ENCODE data around the gene CDH1. TPM values are rescaled to one million over a fixed set of nuclear protein-coding genes. Genes with fewer than 3 reads are reported as not detected.

The CDH1 gene
- total and polyA plus RNA-seq, 10 donors = 5.2 to 35.9 (median 10.9) TPM

- intact Hi-C loops (cut with DNase I; ENCODE audit: low total_unique reads) = no loop called here
- H3K9me3 ChIP-seq = no peaks in the 10 kb centered on the region
- H3K36me3 ChIP-seq = no peaks in the 10 kb centered on the region
- no peaks in the 10 kb centered on the region for H3K27me3 ChIP-seq (replicated peaks in 1 of 7)
- no peak overlapping the region for H3K27ac ChIP-seq
- no peak for DNase-seq
- no peak for TF ChIP-seq POLR2A (IDR thresholded peaks at IDR 0.05)
- no peak for TF ChIP-seq POLR2AphosphoS5 (IDR thresholded peaks at IDR 0.05)
- no peak for TF ChIP-seq CTCF (IDR thresholded peaks at IDR 0.05 in 8 of 11, conservative IDR thresholded peaks at IDR 0.05 in 3 of 11)
- H3K4me3 ChIP-seq = no peak overlapping the region
- peaks cover 0 to 8% (median 0%) of the 10 kb centered on the region in 6 donors for H3K4me1 ChIP-seq
- 86 to 94% (median 90%) methylated on average over 11 of the region's 11 CpGs for WGBS, 5 donors
Observed at GRCh38 chr16:68772030-68772681, 35.1 kb downstream of the CDH1 start.

GRCh38 chr16:68772871-68773270, 35.8 kb downstream of the CDH1 start:
- H3K4me1 ChIP-seq = peaks cover 0 to 9% (median 0%) of the 10 kb centered on the region in 6 donors

GRCh38 chr16:68774982-68775634, 38.0 kb downstream of the CDH1 start:
- 80 to 86% (median 84%) methylated on average over 7 of the region's 7 CpGs for WGBS, 5 donors
- H3K4me1 ChIP-seq = peaks cover 0 to 21% (median 0%) of the 10 kb centered on the region in 6 donors
- no peak for TF ChIP-seq POLR2A (IDR thresholded peaks at IDR 0.05)
- no peak for TF ChIP-seq POLR2AphosphoS5 (IDR thresholded peaks at IDR 0.05)
- TF ChIP-seq CTCF (IDR thresholded peaks at IDR 0.05 in 8 of 11, conservative IDR thresholded peaks at IDR 0.05 in 3 of 11) = no peak

More at GRCh38 chr16:68772871-68773270, 35.8 kb downstream of the CDH1 start:
- TF ChIP-seq CTCF (IDR thresholded peaks at IDR 0.05 in 8 of 11, conservative IDR thresholded peaks at IDR 0.05 in 3 of 11) = no peak
- TF ChIP-seq POLR2AphosphoS5 (IDR thresholded peaks at IDR 0.05) = no peak
- no peak for TF ChIP-seq POLR2A (IDR thresholded peaks at IDR 0.05)
- Histone ChIP-seq H3K27ac (no peak overlapping the region), H3K27me3 (replicated peaks in 1 of 7) (no peaks in the 10 kb centered on the region), H3K36me3 (no peaks in the 10 kb centered on the region), H3K9me3 (no peaks in the 10 kb centered on the region), H3K4me3 (no peak overlapping the region)
- DNase-seq = no peak
- 89 to 98% (median 94%) methylated on average over 2 of the region's 2 CpGs for WGBS, 5 donors
- intact Hi-C loops (cut with DNase I; ENCODE audit: low total_unique reads) = no loop called here

GRCh38 chr16:68776821-68777485, 39.9 kb downstream of the CDH1 start:
- WGBS, 5 donors = 42 to 69% (median 62%) methylated on average over 6 of the region's 6 CpGs
- Histone ChIP-seq H3K4me1 (peaks cover 0 to 23% (median 1%) of the 10 kb centered on the region in 6 donors), H3K36me3 (no peaks in the 10 kb centered on the region), H3K27ac (no peak overlapping the region), H3K27me3 (replicated peaks in 1 of 7) (peaks cover 0 to 5% (median 0%) of the 10 kb centered on the region in 7 donors), H3K4me3 (no peak overlapping the region), H3K9me3 (no peaks in the 10 kb centered on the region)
- intact Hi-C loops (cut with DNase I; ENCODE audit: low total_unique reads) = no loop called here
- DNase-seq = no peak
- TF ChIP-seq POLR2AphosphoS5 (IDR thresholded peaks at IDR 0.05) (no peak), POLR2A (IDR thresholded peaks at IDR 0.05) (no peak), CTCF (IDR thresholded peaks at IDR 0.05 in 8 of 11, conservative IDR thresholded peaks at IDR 0.05 in 3 of 11) (no peak)

More at GRCh38 chr16:68774982-68775634, 38.0 kb downstream of the CDH1 start:
- intact Hi-C loops (cut with DNase I; ENCODE audit: low total_unique reads) = no loop called here
- Histone ChIP-seq H3K4me3 (no peak overlapping the region), H3K27ac (no peak overlapping the region), H3K27me3 (replicated peaks in 1 of 7) (no peaks in the 10 kb centered on the region), H3K9me3 (no peaks in the 10 kb centered on the region), H3K36me3 (no peaks in the 10 kb centered on the region)
- no peak for DNase-seq

Measured in spleen (tissue), 11 donors.